Neural progenitor cell (in vitro differentiated cells): Measurements from ENCODE around the gene PRDM2. TPM values are rescaled to one million over a fixed set of nuclear protein-coding genes. Genes with fewer than 3 reads are reported as not detected.

ENCODE experiments used
- DNase-seq: peaks from one replicate; pipeline ENCODE4 v3.0.0-alpha.2; 2016; ENCODE audit warnings: low spot score
- H2AFZ ChIP-seq: fragments of 200-600 bp; sonication (generic); replicated peaks from 2 replicates; pipeline ENCODE4 v1.6.1; 2016; ENCODE audit warnings: antibody characterized with exemption
- H3F3A ChIP-seq: fragments of 200-600 bp; sonication (generic); 2 replicates; pipeline ENCODE4 v1.6.1; 2016; ENCODE audit warnings: antibody characterized with exemption, low read depth
- H3K27ac ChIP-seq: fragments of 200-600 bp; sonication (generic); 2 replicates; pipeline ENCODE4 v1.5.1; 2016; ENCODE audit warnings: mild to moderate bottlenecking
- H3K27me3 ChIP-seq: fragments of 200-600 bp; sonication (generic); 2 replicates; pipeline ENCODE4 v1.6.1; 2016; ENCODE audit warnings: mild to moderate bottlenecking, moderate library complexity
- H3K36me3 ChIP-seq: fragments of 200-600 bp; sonication (generic); 2 replicates; pipeline ENCODE4 v1.5.1; 2016
- H3K4me1 ChIP-seq: fragments of 200-600 bp; sonication (generic); 2 replicates; pipeline ENCODE4 v1.6.1; 2016; ENCODE audit warnings: mixed run types
- H3K4me2 ChIP-seq: fragments of 200-600 bp; sonication (generic); 2 replicates; pipeline ENCODE4 v1.6.1; 2016
- H3K4me3 ChIP-seq: fragments of 200-600 bp; sonication (generic); 2 replicates; pipeline ENCODE4 v1.5.1; 2016
- H3K79me2 ChIP-seq: fragments of 200-600 bp; sonication (generic); 2 replicates; pipeline ENCODE4 v1.6.1; 2016; ENCODE audit warnings: low read depth
- H3K9ac ChIP-seq: fragments of 200-600 bp; sonication (generic); 2 replicates; pipeline ENCODE4 v1.6.1; 2016
- H3K9me3 ChIP-seq: fragments of 200-600 bp; sonication (generic); 2 replicates; pipeline ENCODE4 v1.5.1; 2016; ENCODE audit warnings: low read depth
- H4K20me1 ChIP-seq: fragments of 200-600 bp; sonication (generic); 2 replicates; pipeline ENCODE4 v1.6.1; 2016; ENCODE audit warnings: low read depth
- H3K27ac Mint-ChIP-seq: 3 replicates; pipeline ENCODE4 v1.8.0; 2021; ENCODE audit warnings: mixed read lengths
- H3K27me3 Mint-ChIP-seq: 2 replicates; pipeline ENCODE4 v1.8.0; 2022; ENCODE audit warnings: low read depth, mild to moderate bottlenecking, inconsistent platforms, moderate library complexity, mixed read lengths; ENCODE audit not compliant: insufficient read depth
- H3K36me3 Mint-ChIP-seq: 3 replicates; pipeline ENCODE4 v1.8.0; 2021; ENCODE audit warnings: mixed read lengths
- H3K4me1 Mint-ChIP-seq: 3 replicates; pipeline ENCODE4 v1.8.0; 2021; ENCODE audit warnings: mixed read lengths
- H3K4me3 Mint-ChIP-seq: 3 replicates; pipeline ENCODE4 v1.8.0; 2021; ENCODE audit warnings: mild to moderate bottlenecking, moderate library complexity, mixed read lengths
- H3K9me3 Mint-ChIP-seq: 3 replicates; pipeline ENCODE4 v1.8.0; 2020; ENCODE audit warnings: mixed read lengths
- CTCF ChIP-seq: fragments of 200-600 bp; sonication (generic); IDR thresholded peaks from 2 replicates; pipeline ENCODE4 v1.5.1; 2017; ENCODE audit warnings: antibody characterized with exemption, mild to moderate bottlenecking
- EZH2 ChIP-seq: fragments of 200-600 bp; sonication (generic); IDR thresholded peaks from 2 replicates; pipeline ENCODE4 v1.6.1; 2017; ENCODE audit warnings: antibody characterized with exemption, mild to moderate bottlenecking, moderate library complexity
- EZH2phosphoT487 ChIP-seq: fragments of 200-600 bp; sonication (generic); IDR thresholded peaks from 2 replicates; pipeline ENCODE4 v1.6.1; 2017; ENCODE audit warnings: antibody characterized with exemption
- total RNA-seq: library from RNA; depleted of rRNA; stranded (reverse); fragments of >200 nt; gene quantifications from 2 replicates; pipeline ENCODE4 v1.2.3, GENCODE V29; 2015; ENCODE audit warnings: low replicate concordance

The PRDM2 gene
- total RNA-seq, 1 donor from 2014 or later = 22.0 TPM

GRCh38 chr1:13816016-13816760, 116.2 kb downstream of the PRDM2 start:
- Mint-ChIP-seq H3K4me3 (no peak overlapping the region), H3K9me3 (no peaks in the 10 kb centered on the region), H3K36me3 (no peaks in the 10 kb centered on the region), H3K4me1 (no peaks in the 10 kb centered on the region), H3K27ac (no peak overlapping the region), H3K27me3 (peaks cover 4% of the 10 kb centered on the region)
- no peaks in the 10 kb centered on the region for H4K20me1 ChIP-seq
- no peak overlapping the region for H3K4me2 ChIP-seq
- H3K27ac ChIP-seq = no peak overlapping the region
- no peaks in the 10 kb centered on the region for H3F3A ChIP-seq
- H3K9ac ChIP-seq = no peak overlapping the region
- no peak overlapping the region for H3K4me3 ChIP-seq
- no peaks in the 10 kb centered on the region for H3K4me1 ChIP-seq
- no peaks in the 10 kb centered on the region for H3K9me3 ChIP-seq
- no peak overlapping the region for H2AFZ ChIP-seq
- no peaks in the 10 kb centered on the region for H3K79me2 ChIP-seq
- H3K36me3 ChIP-seq = no peaks in the 10 kb centered on the region
- no peaks in the 10 kb centered on the region for H3K27me3 ChIP-seq
- no peak for TF ChIP-seq EZH2
- no peak for TF ChIP-seq CTCF
- TF ChIP-seq EZH2phosphoT487 = no peak
- no peak for DNase-seq

GRCh38 chr1:13817906-13818305, 117.9 kb downstream of the PRDM2 start:
- Histone ChIP-seq H4K20me1 (no peaks in the 10 kb centered on the region), H3K4me1 (no peaks in the 10 kb centered on the region), H2AFZ (no peak overlapping the region), H3K9me3 (no peaks in the 10 kb centered on the region), H3K4me2 (no peak overlapping the region), H3F3A (no peaks in the 10 kb centered on the region), H3K9ac (no peak overlapping the region), H3K36me3 (no peaks in the 10 kb centered on the region), H3K27ac (no peak overlapping the region), H3K4me3 (no peak overlapping the region), H3K27me3 (no peaks in the 10 kb centered on the region), H3K79me2 (no peaks in the 10 kb centered on the region)
- Mint-ChIP-seq H3K9me3 (peaks cover 3% of the 10 kb centered on the region), H3K4me1 (no peaks in the 10 kb centered on the region), H3K27ac (no peak overlapping the region), H3K27me3 (peaks cover 2% of the 10 kb centered on the region), H3K4me3 (no peak overlapping the region), H3K36me3 (peaks cover 6% of the 10 kb centered on the region)
- DNase-seq = no peak
- TF ChIP-seq EZH2 = no peak
- TF ChIP-seq EZH2phosphoT487 = no peak
- TF ChIP-seq CTCF = no peak

GRCh38 chr1:13818926-13819325, 118.9 kb downstream of the PRDM2 start:
- no peak overlapping the region for H2AFZ ChIP-seq
- TF ChIP-seq CTCF = no peak
- TF ChIP-seq EZH2phosphoT487 = no peak
- no peak for TF ChIP-seq EZH2
- no peak for DNase-seq
- no peaks in the 10 kb centered on the region for H4K20me1 ChIP-seq
- H3K9me3 Mint-ChIP-seq = peaks cover 3% of the 10 kb centered on the region
- no peak overlapping the region for H3K9ac ChIP-seq
- no peaks in the 10 kb centered on the region for H3K36me3 ChIP-seq
- no peaks in the 10 kb centered on the region for H3K27me3 Mint-ChIP-seq
- no peaks in the 10 kb centered on the region for H3K27me3 ChIP-seq
- H3K79me2 ChIP-seq = no peaks in the 10 kb centered on the region
- H3K4me1 Mint-ChIP-seq = no peaks in the 10 kb centered on the region
- peaks cover 9% of the 10 kb centered on the region for H3K36me3 Mint-ChIP-seq
- H3K27ac ChIP-seq = no peak overlapping the region
- H3K4me1 ChIP-seq = no peaks in the 10 kb centered on the region
- no peak overlapping the region for H3K4me2 ChIP-seq
- H3K4me3 ChIP-seq = no peak overlapping the region
- H3K4me3 Mint-ChIP-seq = no peak overlapping the region
- H3K27ac Mint-ChIP-seq = no peak overlapping the region
- H3F3A ChIP-seq = no peaks in the 10 kb centered on the region
- no peaks in the 10 kb centered on the region for H3K9me3 ChIP-seq
